ENCODE results near the gene CDH4. TPM values are rescaled to one million over a fixed set of nuclear protein-coding genes. Genes with fewer than 3 reads are reported as not detected.

The CDH4 gene
- total RNA-seq, 1 experiment from 2014 or later, result not detected

GRCh38 chr20:61684583-61685235 lies 432.6 kb downstream of the CDH4 start:
- no peak for TF ChIP-seq TCF7L2 (IDR thresholded peaks at IDR 0.05; ENCODE audit: low read depth, low read length)
- TF ChIP-seq SIN3A (IDR thresholded peaks at IDR 0.05; ENCODE audit: borderline replicate concordance, insufficient read depth, low read depth, low read length), result no peak
- TF ChIP-seq, protein P1, sequence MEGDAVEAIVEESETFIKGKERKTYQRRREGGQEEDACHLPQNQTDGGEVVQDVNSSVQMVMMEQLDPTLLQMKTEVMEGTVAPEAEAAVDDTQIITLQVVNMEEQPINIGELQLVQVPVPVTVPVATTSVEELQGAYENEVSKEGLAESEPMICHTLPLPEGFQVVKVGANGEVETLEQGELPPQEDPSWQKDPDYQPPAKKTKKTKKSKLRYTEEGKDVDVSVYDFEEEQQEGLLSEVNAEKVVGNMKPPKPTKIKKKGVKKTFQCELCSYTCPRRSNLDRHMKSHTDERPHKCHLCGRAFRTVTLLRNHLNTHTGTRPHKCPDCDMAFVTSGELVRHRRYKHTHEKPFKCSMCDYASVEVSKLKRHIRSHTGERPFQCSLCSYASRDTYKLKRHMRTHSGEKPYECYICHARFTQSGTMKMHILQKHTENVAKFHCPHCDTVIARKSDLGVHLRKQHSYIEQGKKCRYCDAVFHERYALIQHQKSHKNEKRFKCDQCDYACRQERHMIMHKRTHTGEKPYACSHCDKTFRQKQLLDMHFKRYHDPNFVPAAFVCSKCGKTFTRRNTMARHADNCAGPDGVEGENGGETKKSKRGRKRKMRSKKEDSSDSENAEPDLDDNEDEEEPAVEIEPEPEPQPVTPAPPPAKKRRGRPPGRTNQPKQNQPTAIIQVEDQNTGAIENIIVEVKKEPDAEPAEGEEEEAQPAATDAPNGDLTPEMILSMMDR (IDR thresholded peaks at IDR 0.05), result no peak
- TF ChIP-seq REST (IDR thresholded peaks at IDR 0.05; ENCODE audit: insufficient read depth in 1 of 2, low read depth in 2 of 2, low read length in 1 of 2), result no peak
- no peak for TF ChIP-seq POLR2AphosphoS5 (IDR thresholded peaks at IDR 0.05; ENCODE audit: low read depth, low read length)
- H3K4me1 ChIP-seq (ENCODE audit: control insufficient read depth, insufficient read depth, low read length), result no peaks in the 10 kb centered on the region; the same call in 1 of the 2 replicates
- H3K9me3 ChIP-seq (ENCODE audit: control insufficient read depth, insufficient read depth, low read depth, low read length), result no peaks in the 10 kb centered on the region
- no peak overlapping the region for H3K4me3 ChIP-seq (ENCODE audit: low read depth in 2 of 2, low read length in 2 of 2)
- peaks cover 47% of the 10 kb centered on the region for H3K27me3 ChIP-seq (ENCODE audit: control insufficient read depth, insufficient read depth, low read length)
- POLR2A ChIA-PET, result no interaction called here
- CTCF ChIA-PET, result no interaction called here
- no peak for ATAC-seq
- no peak overlapping the region for H3K27ac ChIP-seq (ENCODE audit: low read length)
- no TSS peak for BruUV-seq (replicated peaks)
- in situ Hi-C loops (cut with HindIII; ENCODE audit: low pct_unique_long_range_greater_than_20kb, low sequenced_read_pairs) (no loop called here), intact Hi-C loops (cut with micrococcal nuclease; ENCODE audit: unreplicated experiment) (no loop called here)
- no peak for DNase-seq (ENCODE audit: low read depth, low spot score)
- H3K36me3 ChIP-seq (ENCODE audit: control insufficient read depth, insufficient read depth, low read length), result no peaks in the 10 kb centered on the region

GRCh38 chr20:61685462-61685861 lies 433.4 kb downstream of the CDH4 start:
- intact Hi-C loops (cut with micrococcal nuclease; ENCODE audit: unreplicated experiment), result no loop called here
- Histone ChIP-seq H3K27ac (ENCODE audit: low read length) (no peak overlapping the region), H3K9me3 (ENCODE audit: control insufficient read depth, insufficient read depth, low read depth, low read length) (no peaks in the 10 kb centered on the region), H3K36me3 (ENCODE audit: control insufficient read depth, insufficient read depth, low read length) (no peaks in the 10 kb centered on the region), H3K27me3 (ENCODE audit: control insufficient read depth, insufficient read depth, low read length) (peaks cover 47% of the 10 kb centered on the region), H3K4me1 (ENCODE audit: control insufficient read depth, insufficient read depth, low read length) (no peaks in the 10 kb centered on the region; the same call in 1 of the 2 replicates), H3K4me3 (ENCODE audit: low read depth in 2 of 2, low read length in 2 of 2) (no peak overlapping the region)
- DNase-seq (ENCODE audit: low read depth, low spot score) (no peak), ATAC-seq (no peak)
- ChIA-PET CTCF (no interaction called here), POLR2A (no interaction called here)
- no TSS peak for BruUV-seq (replicated peaks)
- TF ChIP-seq, protein P1 (IDR thresholded peaks at IDR 0.05), result no peak
- TF ChIP-seq POLR2AphosphoS5 (IDR thresholded peaks at IDR 0.05; ENCODE audit: low read depth, low read length) (no peak), TCF7L2 (IDR thresholded peaks at IDR 0.05; ENCODE audit: low read depth, low read length) (no peak), REST (IDR thresholded peaks at IDR 0.05; ENCODE audit: insufficient read depth in 1 of 2, low read depth in 2 of 2, low read length in 1 of 2) (no peak), SIN3A (IDR thresholded peaks at IDR 0.05; ENCODE audit: borderline replicate concordance, insufficient read depth, low read depth, low read length) (no peak)
- in situ Hi-C loops (cut with HindIII; ENCODE audit: low pct_unique_long_range_greater_than_20kb, low sequenced_read_pairs), result no loop called here
